CD4-positive, alpha-beta T cell (primary cell): ENCODE data around the gene FOXJ3. TPM values are rescaled to one million over a fixed set of nuclear protein-coding genes. Genes with fewer than 3 reads are reported as not detected.

Experiments
- ATAC-seq: fragments of 200-7000 bp; cut with Tn5 transposase; one replicate; pipeline ENCODE4 v1.10.0; 2022; ENCODE audit warnings: mild to moderate bottlenecking; ENCODE audit not compliant: poor library complexity
- CTCF ChIA-PET: fragments of 350-600 bp; sonication (Branson Sonifier 250); formaldehyde crosslinking; loops from one replicate; lab custom pipeline; 2021; ENCODE audit warnings: antibody characterized with exemption, inconsistent platforms; lab: Charles Lee
- POLR2A ChIA-PET: fragments of 350-600 bp; sonication (Branson Sonifier 250); formaldehyde crosslinking; loops from one replicate; lab custom pipeline; 2021; ENCODE audit warnings: antibody characterized with exemption, inconsistent platforms; lab: Charles Lee
- DNase-seq, 14 experiments: peaks; one replicate each; pipeline ENCODE4 v3.0.0-alpha.2; 2013 to 2020; ENCODE audit warnings: mixed read lengths in 2 of 14
- H3K27ac ChIP-seq, 2 donors: one replicate each; pipeline versions ENCODE4 v1.5.1 to v1.7.0; 2013; ENCODE audit warnings: low read length in 2 of 2, low read depth in 1 of 2, mild to moderate bottlenecking in 1 of 2
- H3K27me3 ChIP-seq, 2 experiments: 1 replicate in 1 of 2; 2 replicates in 1 of 2; pipeline versions ENCODE4 v1.6.1 to v1.7.0; 2013; ENCODE audit warnings: low read length in 2 of 2, control low read depth in 1 of 2, mild to moderate bottlenecking in 1 of 2, moderate library complexity in 1 of 2; ENCODE audit not compliant: insufficient read depth in 2 of 2, control insufficient read depth in 1 of 2
- H3K36me3 ChIP-seq: one replicate; pipeline ENCODE4 v1.6.1; 2013; ENCODE audit warnings: low read length, control low read depth; ENCODE audit not compliant: insufficient read depth
- H3K4me1 ChIP-seq: one replicate; pipeline ENCODE4 v1.6.1; 2013; ENCODE audit warnings: low read length, control low read depth; ENCODE audit not compliant: insufficient read depth
- H3K4me3 ChIP-seq: one replicate; pipeline ENCODE4 v1.5.1; 2013; ENCODE audit warnings: mild to moderate bottlenecking, low read length, moderate library complexity
- H3K9me3 ChIP-seq, 2 experiments: 1 replicate in 1 of 2; 2 replicates in 1 of 2; pipeline versions ENCODE4 v1.6.1 to v1.7.0; 2013; ENCODE audit warnings: low read length in 2 of 2, mild to moderate bottlenecking in 2 of 2, control low read depth in 1 of 2, moderate library complexity in 1 of 2; ENCODE audit not compliant: control insufficient read depth in 1 of 2, insufficient read depth in 1 of 2
- H3K27ac Mint-ChIP-seq: one replicate; pipeline ENCODE4 v1.8.0; 2020; ENCODE audit warnings: mixed read lengths
- H3K27me3 Mint-ChIP-seq: one replicate; pipeline ENCODE4 v1.8.0; 2021; ENCODE audit warnings: mixed read lengths
- H3K36me3 Mint-ChIP-seq: one replicate; pipeline ENCODE4 v1.8.0; 2021; ENCODE audit warnings: low read depth, mixed read lengths
- H3K4me1 Mint-ChIP-seq: one replicate; pipeline ENCODE4 v1.8.0; 2021; ENCODE audit warnings: low read depth, mixed read lengths
- H3K4me3 Mint-ChIP-seq: one replicate; pipeline ENCODE4 v1.8.0; 2020; ENCODE audit warnings: mild to moderate bottlenecking, mixed read lengths
- H3K9me3 Mint-ChIP-seq: one replicate; pipeline ENCODE4 v1.8.0; 2020; ENCODE audit warnings: mixed read lengths
- intact Hi-C, 2 experiments: fragments of 100-400 bp; cut with DNase I in 1 of 2; cut with micrococcal nuclease in 1 of 2; formaldehyde crosslinking; loops; one replicate each; pipeline versions ENCODE4 v1.15.1 to v1.9.0; 2023 to 2025; cut with DNase I, micrococcal nuclease
- total RNA-seq, 174 experiments: library from RNA in 2 of 174; stranded (reverse) in 2 of 174; gene quantifications; one replicate each; pipeline ENCODE4 v1.2.3 and lab custom pipeline; 2021 to 2026
- TF ChIP-seq, protein P1 (sequence below): fragments of 200-600 bp; IDR thresholded peaks from one replicate; pipeline ENCODE4 v1.8.0; 2022; ENCODE audit warnings: antibody characterized with exemption, mild to moderate bottlenecking

The FOXJ3 gene
- total RNA-seq, 2 experiments from 2014 or later = 73.1 to 74.9 TPM

GRCh38 chr1:42272920-42273319, 62.1 kb downstream of the FOXJ3 start:
- Histone ChIP-seq H3K9me3 (no peaks in the 10 kb centered on the region), H3K4me1 (peaks cover 2% of the 10 kb centered on the region), H3K36me3 (peaks cover 18% of the 10 kb centered on the region), H3K27me3 (no peaks in the 10 kb centered on the region), H3K4me3 (no peak overlapping the region), H3K27ac (no peak overlapping the region)
- POLR2A ChIA-PET = no interaction called here
- intact Hi-C loops = no loop called here
- H3K4me1 Mint-ChIP-seq = peaks cover 63% of the 10 kb centered on the region
- CTCF ChIA-PET = no interaction called here
- no peaks in the 10 kb centered on the region for H3K9me3 Mint-ChIP-seq
- DNase-seq (no peak), ATAC-seq (no peak)
- TF ChIP-seq, protein P1, sequence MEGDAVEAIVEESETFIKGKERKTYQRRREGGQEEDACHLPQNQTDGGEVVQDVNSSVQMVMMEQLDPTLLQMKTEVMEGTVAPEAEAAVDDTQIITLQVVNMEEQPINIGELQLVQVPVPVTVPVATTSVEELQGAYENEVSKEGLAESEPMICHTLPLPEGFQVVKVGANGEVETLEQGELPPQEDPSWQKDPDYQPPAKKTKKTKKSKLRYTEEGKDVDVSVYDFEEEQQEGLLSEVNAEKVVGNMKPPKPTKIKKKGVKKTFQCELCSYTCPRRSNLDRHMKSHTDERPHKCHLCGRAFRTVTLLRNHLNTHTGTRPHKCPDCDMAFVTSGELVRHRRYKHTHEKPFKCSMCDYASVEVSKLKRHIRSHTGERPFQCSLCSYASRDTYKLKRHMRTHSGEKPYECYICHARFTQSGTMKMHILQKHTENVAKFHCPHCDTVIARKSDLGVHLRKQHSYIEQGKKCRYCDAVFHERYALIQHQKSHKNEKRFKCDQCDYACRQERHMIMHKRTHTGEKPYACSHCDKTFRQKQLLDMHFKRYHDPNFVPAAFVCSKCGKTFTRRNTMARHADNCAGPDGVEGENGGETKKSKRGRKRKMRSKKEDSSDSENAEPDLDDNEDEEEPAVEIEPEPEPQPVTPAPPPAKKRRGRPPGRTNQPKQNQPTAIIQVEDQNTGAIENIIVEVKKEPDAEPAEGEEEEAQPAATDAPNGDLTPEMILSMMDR = no peak
- no peak overlapping the region for H3K27ac Mint-ChIP-seq
- peaks cover 53% of the 10 kb centered on the region for H3K36me3 Mint-ChIP-seq
- H3K27me3 Mint-ChIP-seq = no peaks in the 10 kb centered on the region
- no peak overlapping the region for H3K4me3 Mint-ChIP-seq

- no peaks in the 10 kb centered on the region for H3K9me3 Mint-ChIP-seq
- Histone ChIP-seq H3K27ac (no peak overlapping the region), H3K9me3 (no peaks in the 10 kb centered on the region), H3K4me1 (no peaks in the 10 kb centered on the region), H3K36me3 (peaks cover 8% of the 10 kb centered on the region), H3K4me3 (no peak overlapping the region), H3K27me3 (no peaks in the 10 kb centered on the region)
- H3K36me3 Mint-ChIP-seq = peaks cover 64% of the 10 kb centered on the region
- no peak for DNase-seq
- no peaks in the 10 kb centered on the region for H3K27me3 Mint-ChIP-seq
- no peak overlapping the region for H3K4me3 Mint-ChIP-seq
- TF ChIP-seq, protein P1 = no peak
- H3K4me1 Mint-ChIP-seq = peaks cover 80% of the 10 kb centered on the region
- intact Hi-C loops = no loop called here
- ChIA-PET CTCF (no interaction called here), POLR2A (no interaction called here)
- peak overlapping the region; percentile 29 for H3K27ac Mint-ChIP-seq
- no peak for ATAC-seq
These were observed 67.1 kb downstream of the FOXJ3 start for GRCh38 chr1:42267904-42268303.

GRCh38 chr1:42266253-42267135, 68.5 kb downstream of the FOXJ3 start:
- Mint-ChIP-seq H3K9me3 (no peaks in the 10 kb centered on the region), H3K36me3 (peaks cover 67% of the 10 kb centered on the region), H3K4me3 (no peak overlapping the region), H3K27me3 (no peaks in the 10 kb centered on the region), H3K4me1 (peaks cover 81% of the 10 kb centered on the region), H3K27ac (peak overlapping the region; percentile 29)
- no peaks in the 10 kb centered on the region for H3K9me3 ChIP-seq
- H3K36me3 ChIP-seq = peaks cover 6% of the 10 kb centered on the region
- ChIA-PET CTCF (interaction anchor here (1.3 kb wide), 1 partner anchor 8 kb away, joined by 4 read pairs; no protein-coding TSS in a partner anchor), POLR2A (no interaction called here)
- ATAC-seq (no peak), DNase-seq (no peak)
- no peak overlapping the region for H3K27ac ChIP-seq
- no peaks in the 10 kb centered on the region for H3K27me3 ChIP-seq
- no peak overlapping the region for H3K4me3 ChIP-seq
- TF ChIP-seq, protein P1 = no peak
- no peaks in the 10 kb centered on the region for H3K4me1 ChIP-seq
- intact Hi-C loops = no loop called here
